Tibial nerve (tissue), 4 donors: ENCODE results near the gene ADGB. TPM values are rescaled to one million over a fixed set of nuclear protein-coding genes. Genes with fewer than 3 reads are reported as not detected.
"Not testable (repeated sequence)": the region's sequence is repeated elsewhere in the genome, so short reads cannot be mapped to it uniquely, and the experiment has no call there.

Experiments
- DNase-seq, 2 donors: peaks; one replicate each; pipeline ENCODE4 v3.0.0-alpha.2; 2019; ENCODE audit warnings: low spot score in 2 of 2
- H3K27ac ChIP-seq, 4 donors: fragments of 200-600 bp; sonication (generic) in 3 of 4; one replicate each; pipeline ENCODE4 v1.5.1; 2017 to 2019; ENCODE audit warnings: mild to moderate bottlenecking in 1 of 4
- H3K27me3 ChIP-seq, 2 donors: fragments of 200-600 bp; sonication (generic) in 1 of 2; one replicate each; pipeline versions ENCODE4 v1.5.1 to v1.6.0; 2017 to 2019
- H3K36me3 ChIP-seq, 3 donors: fragments of 200-600 bp; sonication (generic); one replicate each; pipeline ENCODE4 v1.5.1; 2018 to 2019
- H3K4me1 ChIP-seq, 4 donors: fragments of 200-600 bp; sonication (generic) in 3 of 4; one replicate each; pipeline ENCODE4 v1.5.1; 2017 to 2019
- H3K4me3 ChIP-seq, 4 donors: fragments of 200-600 bp; sonication (generic) in 3 of 4; one replicate each; pipeline ENCODE4 v1.5.1; 2017 to 2019; ENCODE audit warnings: mild to moderate bottlenecking in 1 of 4, moderate library complexity in 1 of 4
- H3K9me3 ChIP-seq, 4 donors: fragments of 200-600 bp; sonication (generic) in 3 of 4; one replicate each; pipeline ENCODE4 v1.5.1; 2017 to 2019
- EP300 ChIP-seq, 2 donors: sonication (generic); formaldehyde crosslinking; IDR thresholded peaks; one replicate each; pipeline ENCODE4 v1.6.1; 2017; ENCODE audit warnings: antibody characterized with exemption in 2 of 2, mild to moderate bottlenecking in 1 of 2
- POLR2A ChIP-seq, 2 donors: fragments of 450-650 bp; IDR thresholded peaks; one replicate each; pipeline ENCODE4 v1.6.1; 2017; ENCODE audit warnings: antibody characterized with exemption in 2 of 2, mild to moderate bottlenecking in 2 of 2, moderate library complexity in 2 of 2
- WGBS, 2 donors: methylation state at CpG; one replicate each; pipeline ENCODE4 v1.1.5; 2018; 5-methylcytosine and 5-hydroxymethylcytosine counted together
- total RNA-seq, 4 donors: library from RNA; depleted of rRNA; stranded (reverse); fragments of >200 nt; gene quantifications; one replicate each; pipeline ENCODE4 v1.1.0, GENCODE V29; 2016
- TF ChIP-seq, protein P1 (sequence below), 5 experiments: fragments of 200-600 bp in 3 of 5; fragments of 450-650 bp in 2 of 5; sonication (generic) in 3 of 5; IDR thresholded peaks; one replicate each; pipeline ENCODE4 v1.5.1; 2016 to 2019; ENCODE audit warnings: antibody characterized with exemption in 5 of 5, mild to moderate bottlenecking in 3 of 5, moderate library complexity in 2 of 5

ADGB gene
- total RNA-seq, 4 donors from 2014 or later: not detected

DNA sequence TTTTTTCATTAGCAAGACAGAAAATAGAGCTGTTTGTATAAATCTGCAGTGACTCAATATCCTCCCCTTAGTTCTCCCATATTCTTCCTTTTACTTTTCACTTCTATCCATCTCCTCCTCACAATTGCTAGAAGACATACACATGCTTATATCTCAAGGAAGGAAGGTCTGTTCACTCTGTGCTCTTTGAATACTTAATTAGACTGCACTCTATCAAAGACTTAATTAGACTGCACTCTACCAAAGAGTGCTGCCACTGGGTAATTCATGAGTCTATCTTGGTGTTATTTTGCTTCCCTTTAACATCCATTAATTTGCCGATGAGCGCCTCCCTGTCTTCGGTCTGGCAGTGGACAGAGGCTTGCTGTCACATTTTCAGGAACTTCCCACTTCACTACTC lies 241.9 kb downstream of the ADGB start:
- Histone ChIP-seq H3K36me3 (no peaks in the 10 kb centered on the region), H3K9me3 (no peaks in the 10 kb centered on the region), H3K27ac (no peak overlapping the region), H3K4me3 (no peak overlapping the region), H3K4me1 (no peaks in the 10 kb centered on the region), H3K27me3 (no peaks in the 10 kb centered on the region)
- 95 to 96% methylated on average over 3 of the region's 3 CpGs for WGBS, 2 donors
- TF ChIP-seq EP300 (IDR thresholded peaks at IDR 0.05) (no peak), POLR2A (IDR thresholded peaks at IDR 0.05) (no peak)
- TF ChIP-seq, protein P1, sequence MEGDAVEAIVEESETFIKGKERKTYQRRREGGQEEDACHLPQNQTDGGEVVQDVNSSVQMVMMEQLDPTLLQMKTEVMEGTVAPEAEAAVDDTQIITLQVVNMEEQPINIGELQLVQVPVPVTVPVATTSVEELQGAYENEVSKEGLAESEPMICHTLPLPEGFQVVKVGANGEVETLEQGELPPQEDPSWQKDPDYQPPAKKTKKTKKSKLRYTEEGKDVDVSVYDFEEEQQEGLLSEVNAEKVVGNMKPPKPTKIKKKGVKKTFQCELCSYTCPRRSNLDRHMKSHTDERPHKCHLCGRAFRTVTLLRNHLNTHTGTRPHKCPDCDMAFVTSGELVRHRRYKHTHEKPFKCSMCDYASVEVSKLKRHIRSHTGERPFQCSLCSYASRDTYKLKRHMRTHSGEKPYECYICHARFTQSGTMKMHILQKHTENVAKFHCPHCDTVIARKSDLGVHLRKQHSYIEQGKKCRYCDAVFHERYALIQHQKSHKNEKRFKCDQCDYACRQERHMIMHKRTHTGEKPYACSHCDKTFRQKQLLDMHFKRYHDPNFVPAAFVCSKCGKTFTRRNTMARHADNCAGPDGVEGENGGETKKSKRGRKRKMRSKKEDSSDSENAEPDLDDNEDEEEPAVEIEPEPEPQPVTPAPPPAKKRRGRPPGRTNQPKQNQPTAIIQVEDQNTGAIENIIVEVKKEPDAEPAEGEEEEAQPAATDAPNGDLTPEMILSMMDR (IDR thresholded peaks at IDR 0.05): no peak
- DNase-seq: no peak

GRCh38 chr6:146847426-146847825 lies 248.7 kb downstream of the ADGB start:
- 41 to 45% methylated on average over 1 of the region's 1 CpG for WGBS, 2 donors
- Histone ChIP-seq H3K4me3 (no peak overlapping the region), H3K9me3 (no peaks in the 10 kb centered on the region), H3K27me3 (no peaks in the 10 kb centered on the region), H3K27ac (no peak overlapping the region), H3K4me1 (no peaks in the 10 kb centered on the region), H3K36me3 (no peaks in the 10 kb centered on the region)
- TF ChIP-seq EP300 (IDR thresholded peaks at IDR 0.05) (no peak), POLR2A (IDR thresholded peaks at IDR 0.05) (no peak)
- TF ChIP-seq, protein P1 (IDR thresholded peaks at IDR 0.05): no peak
- no peak for DNase-seq

GRCh38 chr6:146850238-146850896 lies 251.6 kb downstream of the ADGB start:
- no peaks in the 10 kb centered on the region for H3K36me3 ChIP-seq
- no peaks in the 10 kb centered on the region for H3K27me3 ChIP-seq
- no peak overlapping the region for H3K27ac ChIP-seq
- no peaks in the 10 kb centered on the region for H3K9me3 ChIP-seq
- no peak for DNase-seq
- no peak overlapping the region for H3K4me3 ChIP-seq
- no peak for TF ChIP-seq POLR2A (IDR thresholded peaks at IDR 0.05)
- TF ChIP-seq EP300 (IDR thresholded peaks at IDR 0.05): no peak
- TF ChIP-seq, protein P1 (IDR thresholded peaks at IDR 0.05): no peak
- WGBS, 2 donors: 76 to 83% methylated on average over 6 of the region's 6 CpGs
- H3K4me1 ChIP-seq: no peaks in the 10 kb centered on the region

DNA sequence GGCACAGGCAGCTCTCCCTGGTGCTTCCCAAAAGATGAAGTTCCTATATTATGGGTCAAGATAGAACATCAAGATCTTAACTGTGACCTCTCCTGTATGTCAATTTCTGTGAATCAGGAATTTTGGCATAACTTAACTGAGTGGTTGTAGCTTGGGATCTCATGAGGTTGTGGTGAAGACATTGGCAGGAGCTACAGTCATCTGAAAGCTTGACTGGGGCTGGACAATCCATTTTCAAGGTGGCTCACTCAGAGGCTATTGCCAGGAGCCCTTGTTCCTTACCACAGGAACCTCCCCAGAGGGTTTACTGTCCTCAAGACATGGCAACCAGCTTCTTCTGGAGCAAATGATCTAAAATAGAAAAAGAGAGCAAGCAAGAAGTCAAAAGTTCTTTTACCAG lies 252.2 kb downstream of the ADGB start:
- no peak for DNase-seq
- Histone ChIP-seq H3K4me3 (no peak overlapping the region), H3K27ac (no peak overlapping the region), H3K9me3 (no peaks in the 10 kb centered on the region), H3K4me1 (no peaks in the 10 kb centered on the region), H3K36me3 (no peaks in the 10 kb centered on the region), H3K27me3 (no peaks in the 10 kb centered on the region)
- TF ChIP-seq POLR2A (IDR thresholded peaks at IDR 0.05) (no peak), EP300 (IDR thresholded peaks at IDR 0.05) (no peak)
- TF ChIP-seq, protein P1 (IDR thresholded peaks at IDR 0.05): no peak

DNA sequence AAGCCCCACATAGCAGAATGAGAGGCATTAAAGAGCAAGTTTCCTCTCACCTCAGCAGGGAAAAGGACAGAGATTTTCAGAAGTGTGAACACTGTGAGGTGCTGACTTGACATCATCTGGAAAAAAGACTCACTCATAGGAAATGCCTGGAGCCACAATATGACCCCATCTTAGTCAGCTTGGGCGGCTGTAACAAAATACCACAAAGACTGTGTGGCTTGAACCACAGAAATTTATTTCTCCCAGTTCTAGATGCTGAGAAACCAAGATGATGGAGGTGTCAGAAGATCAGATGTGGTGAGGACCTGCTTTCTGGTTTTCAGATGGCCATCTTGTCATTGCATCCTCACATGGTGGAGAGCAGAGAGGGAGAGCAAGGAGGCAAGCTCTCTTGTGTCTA lies 253.1 kb downstream of the ADGB start:
- 50 to 60% methylated on average over 1 of the region's 1 CpG for WGBS, 2 donors
- H3K4me1 ChIP-seq: no peaks in the 10 kb centered on the region
- H3K27ac ChIP-seq: no peak overlapping the region
- no peaks in the 10 kb centered on the region for H3K9me3 ChIP-seq
- no peak for TF ChIP-seq POLR2A (IDR thresholded peaks at IDR 0.05)
- TF ChIP-seq EP300 (IDR thresholded peaks at IDR 0.05): no peak
- TF ChIP-seq, protein P1 (IDR thresholded peaks at IDR 0.05): no peak
- no peaks in the 10 kb centered on the region for H3K36me3 ChIP-seq
- H3K27me3 ChIP-seq: no peaks in the 10 kb centered on the region
- no peak for DNase-seq
- no peak overlapping the region for H3K4me3 ChIP-seq

DNA sequence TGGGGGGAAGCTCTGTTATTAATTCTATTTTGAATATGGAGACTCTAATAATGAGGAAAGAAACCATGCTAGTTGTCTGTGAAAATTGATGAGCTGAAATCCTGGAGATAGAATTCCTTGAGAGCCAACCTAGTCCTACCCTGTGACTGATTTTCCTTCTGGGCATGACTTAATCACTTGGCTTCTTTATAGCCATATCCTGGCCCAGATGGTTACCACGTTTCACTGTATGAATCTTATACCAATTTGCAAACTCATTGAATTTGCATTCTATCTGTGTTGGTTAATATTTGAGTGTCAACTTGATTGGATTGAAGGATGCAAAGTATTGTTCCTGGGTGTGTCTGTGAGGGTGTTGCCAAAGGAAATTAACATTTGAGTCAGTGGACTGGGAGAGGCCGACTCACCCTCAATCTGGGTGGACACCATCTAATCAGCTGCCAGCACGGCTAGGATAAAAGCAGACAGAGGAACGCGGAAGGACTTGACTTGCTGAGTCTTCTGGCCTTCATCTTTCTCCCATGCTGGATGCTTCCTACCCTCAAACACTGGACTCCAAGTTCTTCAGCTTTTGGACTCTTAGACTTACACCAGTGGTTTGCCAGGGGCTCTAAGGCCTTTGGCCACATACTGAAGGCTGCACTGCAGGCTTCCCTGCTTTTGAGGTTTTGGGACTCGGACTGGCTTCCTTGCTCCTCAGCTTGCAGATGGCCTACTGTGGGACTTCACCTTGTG lies 255.9 kb downstream of the ADGB start:
- not testable (repeated sequence) for H3K36me3 ChIP-seq, H3K4me1 ChIP-seq, DNase-seq, H3K27me3 ChIP-seq, H3K4me3 ChIP-seq, H3K9me3 ChIP-seq, H3K27ac ChIP-seq
- 83 to 86% methylated on average over 6 of the region's 6 CpGs for WGBS, 2 donors
